Fibroblast of lung (primary cell): Measurements from ENCODE around the gene GRSF1. TPM values are rescaled to one million over a fixed set of nuclear protein-coding genes. Genes with fewer than 3 reads are reported as not detected.

Experiments used
- DNase-seq, 2 donors: peaks; one replicate each; pipeline versions ENCODE4 v3.0.0 to v3.0.0-alpha.2; 2010; ENCODE audit warnings: low read depth in 2 of 2
- H2AFZ ChIP-seq: 2 replicates; pipeline ENCODE4 v1.5.1; 2012; ENCODE audit warnings: low read length, control low read depth, inconsistent platforms
- H3K27ac ChIP-seq: 2 replicates; pipeline ENCODE4 v1.5.1; 2011; ENCODE audit warnings: low read length, control low read depth; ENCODE audit not compliant: insufficient read depth
- H3K27me3 ChIP-seq: 2 replicates; pipeline ENCODE4 v1.5.1; 2011; ENCODE audit warnings: mild to moderate bottlenecking, low read length; ENCODE audit not compliant: control insufficient read depth, insufficient read depth
- H3K36me3 ChIP-seq: 2 replicates; pipeline ENCODE4 v1.5.1; 2011; ENCODE audit warnings: low read length; ENCODE audit not compliant: control insufficient read depth, insufficient read depth
- H3K4me1 ChIP-seq: 2 replicates; pipeline ENCODE4 v1.5.1; 2011; ENCODE audit warnings: low read length; ENCODE audit not compliant: control insufficient read depth, insufficient read depth; ENCODE audit errors: extremely low read depth
- H3K4me2 ChIP-seq: 2 replicates; pipeline ENCODE4 v1.5.1; 2011; ENCODE audit warnings: low read length, control low read depth; ENCODE audit not compliant: insufficient read depth; ENCODE audit errors: extremely low read depth
- H3K4me3 ChIP-seq, 4 experiments: fragments of 200-600 bp in 1 of 4; sonication (generic) in 1 of 4; replicated peaks in 1 of 4; 2 replicates each; pipeline ENCODE4 v1.5.1; 2011 to 2016; ENCODE audit warnings: low read length in 4 of 4, low read depth in 3 of 4, mild to moderate bottlenecking in 3 of 4, control low read depth in 2 of 4, inconsistent platforms in 1 of 4, mixed read lengths in 1 of 4; ENCODE audit not compliant: insufficient read depth in 1 of 4; ENCODE audit errors: control extremely low read depth in 1 of 4
- H3K79me2 ChIP-seq: 2 replicates; pipeline ENCODE4 v1.5.1; 2012; ENCODE audit warnings: mild to moderate bottlenecking, low read length, inconsistent platforms; ENCODE audit not compliant: control insufficient read depth, insufficient read depth
- H3K9ac ChIP-seq: 2 replicates; pipeline ENCODE4 v1.5.1; 2011; ENCODE audit warnings: mild to moderate bottlenecking, low read length, control low read depth; ENCODE audit not compliant: insufficient read depth
- H3K9me3 ChIP-seq: 2 replicates; pipeline ENCODE4 v1.5.1; 2012; ENCODE audit warnings: low read depth, low read length; ENCODE audit not compliant: control insufficient read depth, insufficient read depth
- H4K20me1 ChIP-seq: 2 replicates; pipeline ENCODE4 v1.5.1; 2011; ENCODE audit warnings: low read length; ENCODE audit not compliant: control insufficient read depth, insufficient read depth; ENCODE audit errors: extremely low read depth
- CTCF ChIP-seq, 2 donors: IDR thresholded peaks in 1 of 2; conservative IDR thresholded peaks in 1 of 2; 1 replicate in 1 of 2; 2 replicates in 1 of 2; pipeline ENCODE4 v1.5.1; 2011 to 2012; ENCODE audit warnings: low read length in 2 of 2, control low read depth in 1 of 2, inconsistent platforms in 1 of 2, low read depth in 1 of 2, mild to moderate bottlenecking in 1 of 2
- EZH2 ChIP-seq: IDR thresholded peaks from 2 replicates; pipeline ENCODE4 v1.5.1; 2012; ENCODE audit warnings: low read length, control low read depth, mild to moderate bottlenecking; ENCODE audit errors: missing control alignments
- polyA plus RNA-seq, 2 donors: library from polyadenylated mRNA; depleted of rRNA in 1 of 2; stranded (reverse) in 1 of 2; unstranded in 1 of 2; fragments of >200 nt; gene quantifications; 2 replicates each; pipeline ENCODE4 v1.2.1, GENCODE V29; 2011 to 2012; ENCODE audit warnings: missing spikeins in 1 of 2
- total RNA-seq: library from RNA; depleted of rRNA; stranded (reverse); fragments of >200 nt; gene quantifications from 2 replicates; pipeline ENCODE4 v1.2.1, GENCODE V29; 2014

GRSF1 gene
- total and polyA plus RNA-seq, 2 donors (not counting 1 experiment from before 2014, with no cell fraction given), result 73.3 to 101 TPM

GRCh38 chr4:70858454-70858853 is 18.8 kb upstream of the GRSF1 start:
- Histone ChIP-seq H3K27ac (no peak overlapping the region), H3K79me2 (no peaks in the 10 kb centered on the region), H3K36me3 (no peaks in the 10 kb centered on the region), H3K4me3 (no peak overlapping the region), H3K9ac (no peak overlapping the region), H3K4me2 (no peak overlapping the region), H2AFZ (no peak overlapping the region), H3K4me1 (no peaks in the 10 kb centered on the region), H3K27me3 (no peaks in the 10 kb centered on the region), H3K9me3 (no peaks in the 10 kb centered on the region), H4K20me1 (no peaks in the 10 kb centered on the region)
- TF ChIP-seq EZH2 (no peak), CTCF (conservative IDR thresholded peaks at IDR 0.05 in 1 of 2, IDR thresholded peaks at IDR 0.05 in 1 of 2; ENCODE audit: low read depth in 1 of 2, low read length in 2 of 2) (no peak)
- DNase-seq, result no peak

- H3K27ac ChIP-seq, result no peak overlapping the region
- H3K36me3 ChIP-seq, result no peaks in the 10 kb centered on the region
- no peak overlapping the region for H3K9ac ChIP-seq
- no peaks in the 10 kb centered on the region for H4K20me1 ChIP-seq
- no peak overlapping the region for H2AFZ ChIP-seq
- H3K9me3 ChIP-seq, result no peaks in the 10 kb centered on the region
- DNase-seq, result peak in 1 of 2 donors; percentile 74
- TF ChIP-seq CTCF (conservative IDR thresholded peaks at IDR 0.05 in 1 of 2, IDR thresholded peaks at IDR 0.05 in 1 of 2; ENCODE audit: low read depth in 1 of 2, low read length in 2 of 2) (no peak), EZH2 (no peak)
- no peaks in the 10 kb centered on the region for H3K79me2 ChIP-seq
- no peak overlapping the region for H3K4me3 ChIP-seq
- no peaks in the 10 kb centered on the region for H3K4me1 ChIP-seq
- H3K27me3 ChIP-seq, result no peaks in the 10 kb centered on the region
- H3K4me2 ChIP-seq, result no peak overlapping the region
Observed at GRCh38 chr4:70855464-70855863, 15.8 kb upstream of the GRSF1 start.

GRCh38 chr4:70849291-70849690 is 9.6 kb upstream of the GRSF1 start:
- no peak for DNase-seq
- H3K9ac ChIP-seq, result no peak overlapping the region
- no peak for TF ChIP-seq CTCF (conservative IDR thresholded peaks at IDR 0.05 in 1 of 2, IDR thresholded peaks at IDR 0.05 in 1 of 2; ENCODE audit: low read depth in 1 of 2, low read length in 2 of 2)
- TF ChIP-seq EZH2, result no peak

More at GRCh38 chr4:70849291-70849690, 9.6 kb upstream of the GRSF1 start:
- Histone ChIP-seq H3K4me2 (no peak overlapping the region), H3K9me3 (no peaks in the 10 kb centered on the region), H3K27ac (no peak overlapping the region), H3K27me3 (no peaks in the 10 kb centered on the region), H3K36me3 (no peaks in the 10 kb centered on the region), H3K79me2 (no peaks in the 10 kb centered on the region), H3K4me3 (no peak overlapping the region), H4K20me1 (no peaks in the 10 kb centered on the region), H2AFZ (no peak overlapping the region), H3K4me1 (no peaks in the 10 kb centered on the region)
